Hepatocyte (in vitro differentiated cells): Measurements from ENCODE around the gene HIP1.

Source experiments
- EZH2 ChIP-seq: fragments of 200-600 bp; sonication (generic); IDR thresholded peaks from 2 replicates; pipeline ENCODE4 v1.6.1; 2016; ENCODE audit warnings: antibody characterized with exemption, mild to moderate bottlenecking, borderline replicate concordance
- TF ChIP-seq, protein P1 (sequence below): fragments of 200-600 bp; sonication (generic); IDR thresholded peaks from 2 replicates; pipeline ENCODE4 v1.5.1; 2016; ENCODE audit warnings: antibody characterized with exemption, mild to moderate bottlenecking; ENCODE audit not compliant: poor library complexity

DNA sequence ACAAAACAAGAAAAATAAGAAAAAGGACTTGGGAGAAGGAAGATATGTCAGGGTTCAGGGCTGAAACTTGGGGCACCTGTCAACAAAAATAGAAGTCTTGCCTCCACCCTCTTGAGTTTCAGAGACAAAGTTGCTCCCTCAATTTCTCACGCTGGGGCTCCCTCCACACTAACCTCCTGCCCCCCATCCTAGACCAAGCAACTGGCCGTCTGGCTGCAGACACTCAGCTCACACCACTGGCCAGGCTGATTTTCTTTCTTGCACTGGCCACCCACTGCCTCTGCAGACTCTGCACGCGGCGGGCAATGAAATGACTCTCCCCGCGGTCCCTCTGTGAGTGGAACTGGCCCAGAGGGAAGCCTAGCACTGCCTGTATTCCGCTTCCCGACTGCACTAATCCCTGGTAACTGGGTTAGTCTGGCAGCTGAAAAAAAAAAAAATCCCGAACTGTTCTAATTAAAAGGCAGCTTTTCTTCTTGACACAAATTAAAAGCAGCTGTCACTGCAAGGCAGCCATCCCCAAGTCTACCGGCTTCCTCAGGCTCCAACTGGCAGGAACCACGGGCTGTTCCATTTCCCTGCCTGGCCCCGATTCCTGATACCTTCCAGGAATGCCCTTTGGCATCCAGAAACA lies 163.1 kb downstream of the HIP1 start:
- TF ChIP-seq, protein P1, sequence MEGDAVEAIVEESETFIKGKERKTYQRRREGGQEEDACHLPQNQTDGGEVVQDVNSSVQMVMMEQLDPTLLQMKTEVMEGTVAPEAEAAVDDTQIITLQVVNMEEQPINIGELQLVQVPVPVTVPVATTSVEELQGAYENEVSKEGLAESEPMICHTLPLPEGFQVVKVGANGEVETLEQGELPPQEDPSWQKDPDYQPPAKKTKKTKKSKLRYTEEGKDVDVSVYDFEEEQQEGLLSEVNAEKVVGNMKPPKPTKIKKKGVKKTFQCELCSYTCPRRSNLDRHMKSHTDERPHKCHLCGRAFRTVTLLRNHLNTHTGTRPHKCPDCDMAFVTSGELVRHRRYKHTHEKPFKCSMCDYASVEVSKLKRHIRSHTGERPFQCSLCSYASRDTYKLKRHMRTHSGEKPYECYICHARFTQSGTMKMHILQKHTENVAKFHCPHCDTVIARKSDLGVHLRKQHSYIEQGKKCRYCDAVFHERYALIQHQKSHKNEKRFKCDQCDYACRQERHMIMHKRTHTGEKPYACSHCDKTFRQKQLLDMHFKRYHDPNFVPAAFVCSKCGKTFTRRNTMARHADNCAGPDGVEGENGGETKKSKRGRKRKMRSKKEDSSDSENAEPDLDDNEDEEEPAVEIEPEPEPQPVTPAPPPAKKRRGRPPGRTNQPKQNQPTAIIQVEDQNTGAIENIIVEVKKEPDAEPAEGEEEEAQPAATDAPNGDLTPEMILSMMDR = no peak
- TF ChIP-seq EZH2 = no peak
